Gastroesophageal sphincter (tissue), 4 donors: ENCODE data around the gene OGFOD2. TPM values are rescaled to one million over a fixed set of nuclear protein-coding genes. Genes with fewer than 3 reads are reported as not detected.

Experiments used
- ATAC-seq: fragments of 150-250 bp; one replicate; pipeline ENCODE4 v1.9.1; 2016; ENCODE audit warnings: mild to moderate bottlenecking, moderate library complexity
- H3K27ac ChIP-seq, 4 donors: fragments of 200-600 bp; sonication (generic) in 3 of 4; 1 replicate in 3 of 4; 2 replicates in 1 of 4; pipeline ENCODE4 v1.5.1; 2016 to 2019
- H3K27me3 ChIP-seq: fragments of 200-600 bp; sonication (generic); one replicate; pipeline ENCODE4 v1.5.1; 2019
- H3K36me3 ChIP-seq, 2 donors: fragments of 200-600 bp; sonication (generic); one replicate each; pipeline ENCODE4 v1.5.1; 2019; ENCODE audit warnings: control low read depth in 1 of 2
- H3K4me1 ChIP-seq, 3 donors: fragments of 200-600 bp; sonication (generic); 1 replicate in 2 of 3; 2 replicates in 1 of 3; pipeline ENCODE4 v1.5.1; 2016 to 2019; ENCODE audit warnings: control low read depth in 2 of 3
- H3K4me3 ChIP-seq, 2 donors: fragments of 200-600 bp; sonication (generic); one replicate each; pipeline ENCODE4 v1.5.1; 2019; ENCODE audit warnings: mild to moderate bottlenecking in 1 of 2, moderate library complexity in 1 of 2
- H3K9me3 ChIP-seq, 3 donors: fragments of 200-600 bp; sonication (generic); one replicate each; pipeline ENCODE4 v1.5.1; 2017 to 2019; ENCODE audit warnings: control low read depth in 2 of 3
- EP300 ChIP-seq: sonication (generic); formaldehyde crosslinking; IDR thresholded peaks from one replicate; pipeline ENCODE4 v1.6.1; 2017; ENCODE audit warnings: antibody characterized with exemption, mild to moderate bottlenecking
- POLR2A ChIP-seq, 2 donors: fragments of 450-650 bp; IDR thresholded peaks; one replicate each; pipeline ENCODE4 v1.6.1; 2017; ENCODE audit warnings: antibody characterized with exemption in 2 of 2, mild to moderate bottlenecking in 2 of 2, moderate library complexity in 1 of 2
- POLR2AphosphoS5 ChIP-seq: sonication (generic); formaldehyde crosslinking; IDR thresholded peaks from one replicate; pipeline ENCODE4 v1.6.1; 2017; ENCODE audit warnings: antibody characterized with exemption
- WGBS, 2 donors: methylation state at CpG; one replicate each; pipeline ENCODE4 v1.1.5; 2018; ENCODE audit warnings: low coverage in 1 of 2; 5-methylcytosine and 5-hydroxymethylcytosine counted together
- total RNA-seq, 4 donors: library from RNA; depleted of rRNA; stranded (reverse); fragments of >200 nt; gene quantifications; one replicate each; pipeline ENCODE4 v1.1.0, GENCODE V29; 2016
- TF ChIP-seq, protein P1 (sequence below), 4 experiments: fragments of 200-600 bp in 2 of 4; fragments of 450-650 bp in 2 of 4; sonication (generic) in 1 of 4; IDR thresholded peaks; one replicate each; pipeline ENCODE4 v1.5.1; 2017 to 2019; ENCODE audit warnings: antibody characterized with exemption in 4 of 4, mild to moderate bottlenecking in 2 of 4, moderate library complexity in 2 of 4

The OGFOD2 gene
- total RNA-seq, 4 donors from 2014 or later, result 7.3 to 10.7 (median 8.3) TPM

DNA sequence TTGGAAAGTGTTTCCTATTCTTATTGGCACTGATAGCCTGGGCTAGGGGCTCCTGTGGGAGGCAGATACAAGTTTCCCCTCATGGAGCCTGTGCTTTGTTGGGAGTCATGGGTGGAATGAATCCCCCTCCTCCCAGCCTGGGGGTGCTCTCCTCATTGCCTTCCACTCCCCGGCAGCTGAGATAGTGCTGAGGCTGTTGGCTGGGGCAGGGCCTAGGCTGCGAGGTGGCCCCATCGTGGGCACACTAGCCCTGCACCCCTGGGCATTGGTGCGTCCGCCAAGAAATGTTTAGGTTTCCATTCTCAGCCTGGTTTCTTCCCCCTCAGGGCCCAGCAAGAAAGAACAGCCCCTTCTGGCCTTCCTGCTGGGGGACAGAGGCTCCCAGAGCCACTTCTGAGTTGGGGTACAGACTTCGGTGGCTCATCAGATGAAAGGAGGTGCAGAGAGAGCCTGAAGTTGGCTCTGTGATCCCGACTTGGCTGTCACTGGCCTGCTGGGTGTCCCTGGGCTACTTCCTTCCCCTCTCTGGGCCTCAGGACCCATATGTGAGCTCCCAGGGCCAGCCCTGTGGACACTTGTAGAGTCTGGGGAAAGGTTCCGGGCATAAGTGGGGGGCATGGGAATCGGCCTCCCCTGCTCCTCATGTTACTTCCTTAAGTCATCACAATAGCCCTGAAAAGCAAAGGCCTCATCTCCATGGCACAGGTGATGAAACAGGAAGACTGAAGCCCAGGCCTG is 2.8 kb downstream of the OGFOD2 start:
- 82% methylated on average over 2 of the region's 9 CpGs; no CpG with 5 or more reads in 1 of the 2 donors for WGBS, 2 donors
- Histone ChIP-seq H3K4me3 (no peak overlapping the region), H3K4me1 (peaks cover 2 to 75% (median 47%) of the 10 kb centered on the region in 3 donors)

GRCh38 chr12:122978507-122978955 is 3.5 kb downstream of the OGFOD2 start:
- no peaks in the 10 kb centered on the region for H3K27me3 ChIP-seq
- H3K36me3 ChIP-seq, result peaks cover 0 to 47% of the 10 kb centered on the region in 2 donors
- TF ChIP-seq POLR2AphosphoS5 (no peak), POLR2A (IDR thresholded peaks at IDR 0.05) (no peak), EP300 (no peak)
- TF ChIP-seq, protein P1, sequence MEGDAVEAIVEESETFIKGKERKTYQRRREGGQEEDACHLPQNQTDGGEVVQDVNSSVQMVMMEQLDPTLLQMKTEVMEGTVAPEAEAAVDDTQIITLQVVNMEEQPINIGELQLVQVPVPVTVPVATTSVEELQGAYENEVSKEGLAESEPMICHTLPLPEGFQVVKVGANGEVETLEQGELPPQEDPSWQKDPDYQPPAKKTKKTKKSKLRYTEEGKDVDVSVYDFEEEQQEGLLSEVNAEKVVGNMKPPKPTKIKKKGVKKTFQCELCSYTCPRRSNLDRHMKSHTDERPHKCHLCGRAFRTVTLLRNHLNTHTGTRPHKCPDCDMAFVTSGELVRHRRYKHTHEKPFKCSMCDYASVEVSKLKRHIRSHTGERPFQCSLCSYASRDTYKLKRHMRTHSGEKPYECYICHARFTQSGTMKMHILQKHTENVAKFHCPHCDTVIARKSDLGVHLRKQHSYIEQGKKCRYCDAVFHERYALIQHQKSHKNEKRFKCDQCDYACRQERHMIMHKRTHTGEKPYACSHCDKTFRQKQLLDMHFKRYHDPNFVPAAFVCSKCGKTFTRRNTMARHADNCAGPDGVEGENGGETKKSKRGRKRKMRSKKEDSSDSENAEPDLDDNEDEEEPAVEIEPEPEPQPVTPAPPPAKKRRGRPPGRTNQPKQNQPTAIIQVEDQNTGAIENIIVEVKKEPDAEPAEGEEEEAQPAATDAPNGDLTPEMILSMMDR (IDR thresholded peaks at IDR 0.05), result no peak
- H3K9me3 ChIP-seq, result no peaks in the 10 kb centered on the region
- peaks cover 2 to 81% (median 55%) of the 10 kb centered on the region in 3 donors for H3K4me1 ChIP-seq
- WGBS, 2 donors, result 80% methylated on average over 1 of the region's 21 CpGs; no CpG with 5 or more reads in 1 of the 2 donors
- H3K4me3 ChIP-seq, result no peak overlapping the region
- no peak for ATAC-seq
- no peak overlapping the region for H3K27ac ChIP-seq

More for the DNA sequence above, 2.8 kb downstream of the OGFOD2 start:
- Histone ChIP-seq H3K9me3 (no peaks in the 10 kb centered on the region), H3K36me3 (peaks cover 0 to 40% of the 10 kb centered on the region in 2 donors), H3K27ac (no peak overlapping the region), H3K27me3 (no peaks in the 10 kb centered on the region)
- no peak for ATAC-seq
- TF ChIP-seq, protein P1 (IDR thresholded peaks at IDR 0.05), result no peak
- no peak for TF ChIP-seq POLR2A (IDR thresholded peaks at IDR 0.05)
- TF ChIP-seq EP300, result no peak
- TF ChIP-seq POLR2AphosphoS5, result no peak

- Histone ChIP-seq H3K27me3 (no peaks in the 10 kb centered on the region), H3K9me3 (no peaks in the 10 kb centered on the region), H3K27ac (peak overlapping the region in 2 of 4 donors; percentile 88 to 90), H3K36me3 (peaks cover 0 to 47% of the 10 kb centered on the region in 2 donors), H3K4me1 (peaks cover 2 to 81% (median 56%) of the 10 kb centered on the region in 3 donors), H3K4me3 (peak overlapping the region in 1 of 2 donors; percentile 77)
- WGBS, 2 donors, result 0 to 41% methylated on average over 1 to 3 of the region's 28 CpGs
- ATAC-seq, result no peak
- no peak for TF ChIP-seq POLR2A (IDR thresholded peaks at IDR 0.05)
- no peak for TF ChIP-seq POLR2AphosphoS5
- TF ChIP-seq EP300, result no peak
- TF ChIP-seq, protein P1 (IDR thresholded peaks at IDR 0.05), result no peak
Observed at GRCh38 chr12:122979001-122979907, 4.2 kb downstream of the OGFOD2 start.

DNA sequence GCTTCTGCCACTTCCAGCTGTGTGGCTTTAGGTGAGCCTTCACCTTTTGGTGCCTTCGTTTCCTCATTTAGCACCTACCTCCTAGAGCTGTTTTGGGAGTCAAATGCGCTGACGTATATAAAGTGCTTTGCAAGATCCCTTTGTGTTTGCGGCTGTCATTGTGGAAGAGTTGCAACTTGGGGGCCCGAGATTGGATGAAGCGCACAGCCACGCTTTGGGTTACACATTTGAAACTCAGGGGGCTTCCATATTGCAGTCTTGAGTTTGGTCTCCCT is 4.8 kb downstream of the OGFOD2 start:
- Histone ChIP-seq H3K36me3 (peaks cover 0 to 47% of the 10 kb centered on the region in 2 donors), H3K27me3 (no peaks in the 10 kb centered on the region), H3K4me1 (peaks cover 2 to 87% (median 62%) of the 10 kb centered on the region in 3 donors), H3K4me3 (peak overlapping the region; percentile 77 to 95), H3K27ac (peak overlapping the region in 3 of 4 donors; percentile 88 to 92 (median 90)), H3K9me3 (no peaks in the 10 kb centered on the region)
- WGBS, 2 donors, result 0% methylated on average over 2 of the region's 7 CpGs; no CpG with 5 or more reads in 1 of the 2 donors
- ATAC-seq, result no peak
- TF ChIP-seq EP300 (no peak), POLR2AphosphoS5 (no peak), POLR2A (IDR thresholded peaks at IDR 0.05) (no peak)
- TF ChIP-seq, protein P1 (IDR thresholded peaks at IDR 0.05), result no peak
